IMR-90 (cell line): ENCODE data around the gene DPYD. TPM values are rescaled to one million over a fixed set of nuclear protein-coding genes. Genes with fewer than 3 reads are reported as not detected.

ENCODE experiments used
- ATAC-seq: fragments of 200-7000 bp; cut with Tn5 transposase; 2 replicates; pipeline ENCODE4 v1.9.1; 2020; ENCODE audit warnings: low read depth, mild to moderate bottlenecking, moderate library complexity
- BruUV-seq: library from RNA; stranded (reverse); fragments of 400-500 nt; replicated peaks from 2 replicates; lab custom pipeline; 2021; lab: Mats Ljungman, UMichigan
- CTCF ChIA-PET: fragments of 300-600 bp; formaldehyde crosslinking; extraction: SDS; loops from one replicate; lab custom pipeline; 2021; ENCODE audit warnings: antibody characterized with exemption; lab: Yijun Ruan, JAX
- POLR2A ChIA-PET: fragments of 300-600 bp; sonication (Branson Sonifier 250); formaldehyde crosslinking; loops from one replicate; lab custom pipeline; 2022; ENCODE audit warnings: antibody characterized with exemption; ENCODE audit not compliant: unreplicated experiment; lab: Charles Lee
- DNase-seq: peaks from one replicate; pipeline ENCODE4 v3.0.0; 2013
- H2AFZ ChIP-seq: replicated peaks from 2 replicates; pipeline ENCODE3; 2013; ENCODE audit warnings: low read length, mild to moderate bottlenecking; ENCODE audit not compliant: poor library complexity
- H2AK5ac ChIP-seq: 2 replicates; pipeline ENCODE4 v1.6.1; 2013; ENCODE audit warnings: low read depth, low read length, inconsistent platforms
- H2AK9ac ChIP-seq: replicated peaks from 2 replicates; pipeline ENCODE3; 2013; ENCODE audit warnings: mild to moderate bottlenecking, low read depth, low read length, moderate library complexity; ENCODE audit not compliant: poor library complexity
- H2BK120ac ChIP-seq: 2 replicates; pipeline ENCODE4 v1.6.1; 2013; ENCODE audit warnings: low read depth, low read length, inconsistent platforms
- H2BK15ac ChIP-seq: 3 replicates; pipeline ENCODE4 v1.6.1; 2013; ENCODE audit warnings: low read depth, low read length, inconsistent platforms
- H2BK20ac ChIP-seq: 2 replicates; pipeline ENCODE4 v1.6.1; 2013; ENCODE audit warnings: low read depth, mild to moderate bottlenecking, inconsistent platforms, low read length, moderate library complexity
- H2BK5ac ChIP-seq: 2 replicates; pipeline ENCODE4 v1.6.1; 2013; ENCODE audit warnings: mild to moderate bottlenecking, low read depth, low read length, inconsistent platforms; ENCODE audit not compliant: poor library complexity, severe bottlenecking
- H3K14ac ChIP-seq: replicated peaks from 2 replicates; pipeline ENCODE4 v1.6.1; 2013; ENCODE audit warnings: low read depth, low read length, inconsistent platforms
- H3K18ac ChIP-seq: 2 replicates; pipeline ENCODE4 v1.6.1; 2013; ENCODE audit warnings: low read depth, low read length, control low read depth
- H3K23ac ChIP-seq: 2 replicates; pipeline ENCODE4 v1.6.1; 2013; ENCODE audit warnings: low read depth, low read length, inconsistent platforms
- H3K27ac ChIP-seq: 2 replicates; pipeline ENCODE4 v1.5.1; 2013; ENCODE audit warnings: mild to moderate bottlenecking, control low read depth, low read length; ENCODE audit not compliant: insufficient read depth
- H3K27me3 ChIP-seq: 2 replicates; pipeline ENCODE4 v1.6.1; 2013; ENCODE audit warnings: low read length; ENCODE audit not compliant: control insufficient read depth, insufficient read depth
- H3K36me3 ChIP-seq: 2 replicates; pipeline ENCODE4 v1.6.1; 2013; ENCODE audit warnings: low read length, mixed read lengths; ENCODE audit not compliant: control insufficient read depth, insufficient read depth
- H3K4ac ChIP-seq: 2 replicates; pipeline ENCODE4 v1.6.1; 2013; ENCODE audit warnings: low read depth, low read length, inconsistent platforms
- H3K4me1 ChIP-seq: 2 replicates; pipeline ENCODE4 v1.6.1; 2013; ENCODE audit warnings: low read length, mixed read lengths; ENCODE audit not compliant: control insufficient read depth, insufficient read depth
- H3K4me2 ChIP-seq: 2 replicates; pipeline ENCODE4 v1.6.1; 2013; ENCODE audit warnings: low read depth, mild to moderate bottlenecking, control low read depth, low read length, moderate library complexity
- H3K4me3 ChIP-seq: 2 replicates; pipeline ENCODE4 v1.5.1; 2013; ENCODE audit warnings: low read depth, mild to moderate bottlenecking, control low read depth, low read length, moderate library complexity; ENCODE audit not compliant: insufficient read depth
- H3K56ac ChIP-seq: 2 replicates; pipeline ENCODE4 v1.6.1; 2013; ENCODE audit warnings: low read length, inconsistent platforms; ENCODE audit not compliant: insufficient read depth; ENCODE audit errors: extremely low read depth
- H3K79me1 ChIP-seq, 2 experiments: 2 replicates each; pipeline ENCODE4 v1.6.1; 2013; ENCODE audit warnings: low read length in 2 of 2, inconsistent platforms in 1 of 2, low read depth in 1 of 2
- H3K9ac ChIP-seq: 2 replicates; pipeline ENCODE4 v1.6.1; 2013; ENCODE audit warnings: low read depth, low read length, control low read depth
- H3K9me1 ChIP-seq: 2 replicates; pipeline ENCODE4 v1.6.1; 2013; ENCODE audit warnings: low read length, inconsistent platforms; ENCODE audit not compliant: insufficient read depth
- H3K9me3 ChIP-seq: 2 replicates; pipeline ENCODE4 v1.6.1; 2013; ENCODE audit warnings: low read length; ENCODE audit not compliant: control insufficient read depth, insufficient read depth
- H4K20me1 ChIP-seq: 2 replicates; pipeline ENCODE4 v1.6.1; 2013; ENCODE audit warnings: low read length, inconsistent platforms; ENCODE audit not compliant: insufficient read depth
- H4K5ac ChIP-seq: 2 replicates; pipeline ENCODE4 v1.6.1; 2013; ENCODE audit warnings: mild to moderate bottlenecking, low read depth, low read length, control low read depth
- H4K8ac ChIP-seq, 2 experiments: 2 replicates each; pipeline ENCODE4 v1.6.1; 2013; ENCODE audit warnings: low read depth in 2 of 2, low read length in 2 of 2, control low read depth in 1 of 2, inconsistent platforms in 1 of 2
- H4K91ac ChIP-seq: 2 replicates; pipeline ENCODE4 v1.6.1; 2013; ENCODE audit warnings: low read depth, low read length, inconsistent platforms; ENCODE audit not compliant: insufficient read depth
- BHLHE40 ChIP-seq: fragments of 150-350 bp; IDR thresholded peaks from 2 replicates; pipeline ENCODE4 v1.6.1; 2016; ENCODE audit warnings: mild to moderate bottlenecking, low read depth, low read length
- FOS ChIP-seq: fragments of 150-350 bp; IDR thresholded peaks from 2 replicates; pipeline ENCODE4 v1.6.1; 2016; ENCODE audit warnings: low read depth, low read length
- MAFK ChIP-seq: IDR thresholded peaks from 2 replicates; pipeline ENCODE4 v1.6.1; 2012; ENCODE audit warnings: low read depth, low read length, improper control_type of control experiment
- MAZ ChIP-seq: IDR thresholded peaks from 2 replicates; pipeline ENCODE4 v1.6.1; 2012; ENCODE audit warnings: low read depth, mild to moderate bottlenecking, low read length, improper control_type of control experiment, moderate library complexity, borderline replicate concordance
- MXI1 ChIP-seq: IDR thresholded peaks from 2 replicates; pipeline ENCODE4 v1.6.1; 2012; ENCODE audit warnings: low read depth, mild to moderate bottlenecking, low read length, moderate library complexity, borderline replicate concordance
- NFE2L2 ChIP-seq: fragments of 150-350 bp; IDR thresholded peaks from 2 replicates; pipeline ENCODE4 v1.6.1; 2016; ENCODE audit warnings: low read depth, mild to moderate bottlenecking, low read length
- POLR2A ChIP-seq: IDR thresholded peaks from 2 replicates; pipeline ENCODE4 v1.6.1; 2012; ENCODE audit warnings: mild to moderate bottlenecking, low read depth, low read length
- RAD21 ChIP-seq: IDR thresholded peaks from 2 replicates; pipeline ENCODE4 v1.6.1; 2012; ENCODE audit warnings: low read length, improper control_type of control experiment
- RCOR1 ChIP-seq: IDR thresholded peaks from 2 replicates; pipeline ENCODE4 v1.6.1; 2012; ENCODE audit warnings: mild to moderate bottlenecking, low read length, improper control_type of control experiment; ENCODE audit not compliant: insufficient replicate concordance
- RFX5 ChIP-seq: IDR thresholded peaks from 2 replicates; pipeline ENCODE4 v1.8.0; 2012; ENCODE audit warnings: low read depth, mild to moderate bottlenecking, low read length, moderate library complexity
- SMC3 ChIP-seq: fragments of 150-350 bp; IDR thresholded peaks from 2 replicates; pipeline ENCODE4 v1.6.1; 2016; ENCODE audit warnings: low read depth, mild to moderate bottlenecking, antibody characterized with exemption, low read length, moderate library complexity
- WGBS, 2 experiments: methylation state at CpG; one replicate each; pipeline versions ENCODE4 v1.1.5 to v1.1.7; 2013; ENCODE audit warnings: missing lambda C conversion rate in 2 of 2; ENCODE audit not compliant: insufficient read length in 1 of 2; ENCODE audit errors: extremely low coverage in 2 of 2; 5-methylcytosine and 5-hydroxymethylcytosine counted together
- dilution Hi-C: fragments of 300-500 bp; cut with HindIII; formaldehyde crosslinking; loops from one replicate; pipeline ENCODE4 v1.14.3; 2018; ENCODE audit warnings: low sequenced_read_pairs; ENCODE audit not compliant: unreplicated experiment
- in situ Hi-C: fragments of 300-500 bp; cut with MboI; formaldehyde crosslinking; loops from 3 replicates; pipeline ENCODE4 v1.14.3; 2019; ENCODE audit warnings: low sequenced_read_pairs, inconsistent platforms, mixed read lengths
- intact Hi-C: fragments of 100-400 bp; cut with micrococcal nuclease; formaldehyde crosslinking; loops from 2 replicates; pipeline ENCODE4 v1.10.0; 2022
- polyA plus RNA-seq, 3 experiments: library from polyadenylated mRNA; depleted of rRNA; stranded (reverse); fragments of >200 nt; gene quantifications; 2 replicates each; pipeline ENCODE4 v1.2.3, GENCODE V29; 2012; ENCODE audit warnings: low replicate concordance in 1 of 3
- total RNA-seq: library from RNA; depleted of rRNA; stranded (reverse); fragments of >200 nt; gene quantifications from 2 replicates; pipeline ENCODE4 v1.2.3, GENCODE V29; 2012
- TF ChIP-seq, protein P1 (sequence below): fragments of 150-350 bp; IDR thresholded peaks from 2 replicates; pipeline ENCODE4 v1.6.1; 2016; ENCODE audit warnings: low read depth, mild to moderate bottlenecking, low read length, moderate library complexity, borderline replicate concordance
- TF ChIP-seq, protein P2 (sequence below): conservative IDR thresholded peaks from 2 replicates; pipeline ENCODE4 v1.5.1; 2012; ENCODE audit warnings: mild to moderate bottlenecking, low read depth, low read length, improper control_type of control experiment

DPYD gene
- total and polyA plus RNA-seq, 2 of the 4 experiments (the other 2 are of a cell fraction), result 9.3 to 47.3 TPM

DNA sequence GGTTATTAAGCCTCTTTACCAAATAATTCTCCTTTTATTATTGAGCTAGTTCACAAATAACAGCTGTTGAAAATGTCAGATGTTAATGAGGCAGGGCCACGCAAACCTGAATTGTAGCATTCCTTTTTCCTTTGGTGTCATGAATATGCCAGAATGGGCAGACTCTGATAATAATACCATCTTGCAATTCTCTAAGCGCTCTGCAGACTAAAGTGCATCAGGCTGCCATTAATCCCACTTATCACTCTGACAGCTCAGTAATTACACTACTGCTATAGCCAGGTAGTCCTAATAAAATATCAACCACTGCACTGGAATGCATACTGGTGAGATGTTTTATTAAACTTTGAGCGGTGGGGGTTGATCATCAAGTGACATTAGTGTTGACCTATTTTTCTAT lies 177.7 kb downstream of the DPYD start:
- no peak for DNase-seq
- no peak overlapping the region for H3K14ac ChIP-seq
- H2BK5ac ChIP-seq, result no peak overlapping the region
- H2AK5ac ChIP-seq, result no peak overlapping the region
- H3K9me3 ChIP-seq, result no peaks in the 10 kb centered on the region
- no peaks in the 10 kb centered on the region for H4K20me1 ChIP-seq
- H2BK15ac ChIP-seq, result no peak overlapping the region
- H3K27me3 ChIP-seq, result no peaks in the 10 kb centered on the region
- H3K18ac ChIP-seq, result no peak overlapping the region
- ChIA-PET POLR2A (no interaction called here), CTCF (no interaction called here)
- no TSS peak for BruUV-seq
- no peaks in the 10 kb centered on the region for H3K36me3 ChIP-seq
- H3K4me3 ChIP-seq, result no peak overlapping the region
- no peak overlapping the region for H3K56ac ChIP-seq
- H2AK9ac ChIP-seq, result no peak overlapping the region
- no peaks in the 10 kb centered on the region for H3K9me1 ChIP-seq
- no peak overlapping the region for H4K5ac ChIP-seq
- no peaks in the 10 kb centered on the region; the same call in 1 of the 2 replicates for H3K4me1 ChIP-seq
- H2AFZ ChIP-seq, result no peak overlapping the region
- H3K4ac ChIP-seq, result no peak overlapping the region
- H3K23ac ChIP-seq, result no peak overlapping the region
- no peak overlapping the region for H3K27ac ChIP-seq
- no peak overlapping the region for H2BK120ac ChIP-seq
- H4K91ac ChIP-seq, result no peak overlapping the region
- WGBS, 2 experiments, result no CpG with 5 or more reads among the region's 3 CpGs
- in situ Hi-C loops, result no loop called here
- TF ChIP-seq RCOR1 (no peak), MAZ (no peak), BHLHE40 (no peak), MAFK (no peak), RAD21 (no peak), MXI1 (no peak), POLR2A (no peak), FOS (no peak), RFX5 (no peak), SMC3 (no peak), NFE2L2 (no peak)
- TF ChIP-seq, protein P1, sequence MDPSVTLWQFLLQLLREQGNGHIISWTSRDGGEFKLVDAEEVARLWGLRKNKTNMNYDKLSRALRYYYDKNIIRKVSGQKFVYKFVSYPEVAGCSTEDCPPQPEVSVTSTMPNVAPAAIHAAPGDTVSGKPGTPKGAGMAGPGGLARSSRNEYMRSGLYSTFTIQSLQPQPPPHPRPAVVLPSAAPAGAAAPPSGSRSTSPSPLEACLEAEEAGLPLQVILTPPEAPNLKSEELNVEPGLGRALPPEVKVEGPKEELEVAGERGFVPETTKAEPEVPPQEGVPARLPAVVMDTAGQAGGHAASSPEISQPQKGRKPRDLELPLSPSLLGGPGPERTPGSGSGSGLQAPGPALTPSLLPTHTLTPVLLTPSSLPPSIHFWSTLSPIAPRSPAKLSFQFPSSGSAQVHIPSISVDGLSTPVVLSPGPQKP, result no peak
- TF ChIP-seq, protein P2, sequence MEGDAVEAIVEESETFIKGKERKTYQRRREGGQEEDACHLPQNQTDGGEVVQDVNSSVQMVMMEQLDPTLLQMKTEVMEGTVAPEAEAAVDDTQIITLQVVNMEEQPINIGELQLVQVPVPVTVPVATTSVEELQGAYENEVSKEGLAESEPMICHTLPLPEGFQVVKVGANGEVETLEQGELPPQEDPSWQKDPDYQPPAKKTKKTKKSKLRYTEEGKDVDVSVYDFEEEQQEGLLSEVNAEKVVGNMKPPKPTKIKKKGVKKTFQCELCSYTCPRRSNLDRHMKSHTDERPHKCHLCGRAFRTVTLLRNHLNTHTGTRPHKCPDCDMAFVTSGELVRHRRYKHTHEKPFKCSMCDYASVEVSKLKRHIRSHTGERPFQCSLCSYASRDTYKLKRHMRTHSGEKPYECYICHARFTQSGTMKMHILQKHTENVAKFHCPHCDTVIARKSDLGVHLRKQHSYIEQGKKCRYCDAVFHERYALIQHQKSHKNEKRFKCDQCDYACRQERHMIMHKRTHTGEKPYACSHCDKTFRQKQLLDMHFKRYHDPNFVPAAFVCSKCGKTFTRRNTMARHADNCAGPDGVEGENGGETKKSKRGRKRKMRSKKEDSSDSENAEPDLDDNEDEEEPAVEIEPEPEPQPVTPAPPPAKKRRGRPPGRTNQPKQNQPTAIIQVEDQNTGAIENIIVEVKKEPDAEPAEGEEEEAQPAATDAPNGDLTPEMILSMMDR, result no peak
- H2BK20ac ChIP-seq, result no peak overlapping the region
- H4K8ac ChIP-seq, result no peak overlapping the region
- dilution Hi-C loops, result no loop called here
- intact Hi-C loops, result no loop called here
- no peak overlapping the region for H3K4me2 ChIP-seq
- ATAC-seq, result no peak
- H3K79me1 ChIP-seq, result no peaks in the 10 kb centered on the region
- no peak overlapping the region for H3K9ac ChIP-seq
